ENCODE results near the gene HOXA7. TPM values are rescaled to one million over a fixed set of nuclear protein-coding genes. Genes with fewer than 3 reads are reported as not detected.

Gene HOXA7
- polyA plus RNA-seq, 1 of the 3 experiments (the other 2 are of a cell fraction), result not detected

- TF ChIP-seq CHD2 (IDR thresholded peaks at IDR 0.05; ENCODE audit: low read length, partially characterized antibody) (no peak), RFX5 (IDR thresholded peaks at IDR 0.05; ENCODE audit: low read length) (no peak)
Observed at GRCh38 chr7:27191161-27191731, 34.8 kb upstream of the HOXA7 start (continued).

- no peak overlapping the region for H3K4me3 ChIP-seq (ENCODE audit: low read depth in 2 of 2, low read length in 1 of 2)
- ChIA-PET CTCF (interaction anchor here (0.6 to 10.7 kb wide), 15 partner anchors 8 to 1914 kb away, joined by 3 to 84 read pairs (median 8); partner anchors contain the start of gene HOXA13), POLR2A (no interaction called here)
- H3K9me3 ChIP-seq, result no peaks in the 10 kb centered on the region
- H3K36me3 ChIP-seq (replicated peaks in 1 of 2; ENCODE audit: control insufficient read depth in 1 of 2, insufficient read depth in 2 of 2, low read length in 1 of 2), result no peaks in the 10 kb centered on the region
- peaks cover 11% of the 10 kb centered on the region for H3F3A ChIP-seq (replicated peaks; ENCODE audit: insufficient read depth)
- no peak overlapping the region for H2AFZ ChIP-seq (ENCODE audit: low read depth)
- H3K4me2 ChIP-seq, result no peak overlapping the region
- H4K20me1 ChIP-seq (ENCODE audit: insufficient read depth), result peaks cover 30% of the 10 kb centered on the region
- no peak overlapping the region for H3K27ac ChIP-seq (ENCODE audit: low read depth in 2 of 2, low read length in 1 of 2)
- H3K9me2 ChIP-seq, result no peaks in the 10 kb centered on the region
- WGBS (ENCODE audit: low lambda C conversion rate), result 15% methylated on average over 7 of the region's 7 CpGs
- H3K4me1 ChIP-seq (ENCODE audit: control insufficient read depth in 1 of 2, insufficient read depth in 2 of 2, low read depth in 1 of 2, low read length in 1 of 2), result peaks cover 0 to 4% of the 10 kb centered on the region in 2 experiments; a peak in 1 of 4 replicates
- no peaks in the 10 kb centered on the region for H3K79me2 ChIP-seq (ENCODE audit: insufficient read depth)
- H3K27me3 ChIP-seq (ENCODE audit: insufficient read depth), result peaks cover 98% of the 10 kb centered on the region
- TF ChIP-seq RXRA (IDR thresholded peaks at IDR 0.05; ENCODE audit: borderline replicate concordance, low read depth) (no peak), NRF1 (IDR thresholded peaks at IDR 0.05; ENCODE audit: low read depth, low read length) (no peak), JUND (IDR thresholded peaks at IDR 0.05) (no peak), TAF1 (IDR thresholded peaks at IDR 0.05; ENCODE audit: borderline replicate concordance, low read depth, low read length) (no peak), USF2 (IDR thresholded peaks at IDR 0.05; ENCODE audit: borderline replicate concordance, low read depth, low read length) (no peak), SMC3 (IDR thresholded peaks at IDR 0.05; ENCODE audit: low read depth, low read length) (no peak), CTCF (IDR thresholded peaks at IDR 0.05) (no peak), GABPA (IDR thresholded peaks at IDR 0.05; ENCODE audit: low read depth) (no peak), RAD21 (IDR thresholded peaks at IDR 0.05; ENCODE audit: low read length) (no peak), YY1 (IDR thresholded peaks at IDR 0.05; ENCODE audit: low read depth) (no peak), CHD2 (IDR thresholded peaks at IDR 0.05; ENCODE audit: low read length, partially characterized antibody) (no peak), GATA2 (CRISPR knock-in tag; IDR thresholded peaks at IDR 0.05) (no peak), PBX3 (IDR thresholded peaks at IDR 0.05) (no peak)
- H3K9ac ChIP-seq, result no peak overlapping the region
- no peak for DNase-seq
Observed at GRCh38 chr7:27189997-27190748, 33.7 kb upstream of the HOXA7 start.

All from SK-N-SH (cell line).